Adipose tissue (tissue), 3 donors: ENCODE data around the gene ZSWIM6. TPM values are rescaled to one million over a fixed set of nuclear protein-coding genes. Genes with fewer than 3 reads are reported as not detected.

Experiments
- H3K27ac ChIP-seq: one replicate; pipeline ENCODE4 v1.5.1; 2013; ENCODE audit warnings: low read depth, low read length
- WGBS, 3 donors: extraction: QIAGEN DNeasy Blood & Tissue Kit; methylation state at CpG; one replicate each; pipeline ENCODE4 v1.1.7; 2013; 5-methylcytosine and 5-hydroxymethylcytosine counted together
- polyA plus RNA-seq, 3 donors: library from polyadenylated mRNA; stranded (reverse); fragments of 200-250 nt; gene quantifications; one replicate each; pipeline ENCODE4 v1.2.3, GENCODE V29; 2013
- donor health status: healthy with polysubstance abuse.
- donor health status: Bipolar disorder and iron deficiency.
- donor health status: healthy.

The ZSWIM6 gene
- polyA plus RNA-seq, 3 donors, result 2.1 to 6.5 (median 2.6) TPM

DNA sequence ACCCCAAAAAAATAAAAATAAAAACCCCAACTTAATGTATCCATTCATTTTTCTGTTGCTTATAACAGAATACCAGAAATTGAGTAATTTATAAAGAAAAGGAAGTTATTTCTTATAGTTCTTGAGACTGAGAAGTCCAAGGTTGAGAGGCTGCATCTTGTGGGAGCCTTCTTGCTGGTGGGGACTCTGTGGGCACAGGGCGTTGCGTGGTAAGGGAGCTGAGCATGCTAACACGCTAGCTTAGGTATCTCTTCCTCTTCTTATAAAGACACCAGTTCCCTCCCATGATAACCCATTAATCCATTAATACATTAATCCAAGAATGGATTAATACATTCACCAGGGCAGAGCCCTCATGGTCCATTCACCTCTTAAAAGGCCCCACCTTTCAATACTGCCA is 150.9 kb downstream of the ZSWIM6 start:
- no peak overlapping the region for H3K27ac ChIP-seq
- WGBS, 3 donors, result 86 to 100% (median 94%) methylated on average over 3 of the region's 3 CpGs

GRCh38 chr5:61486476-61486875 is 154.4 kb downstream of the ZSWIM6 start:
- no peak overlapping the region for H3K27ac ChIP-seq
- WGBS, 3 donors, result 96 to 97% (median 97%) methylated on average over 1 of the region's 1 CpG

GRCh38 chr5:61489574-61489973 is 157.5 kb downstream of the ZSWIM6 start:
- no peak overlapping the region for H3K27ac ChIP-seq
- 80 to 97% (median 94%) methylated on average over 1 of the region's 1 CpG for WGBS, 3 donors

DNA sequence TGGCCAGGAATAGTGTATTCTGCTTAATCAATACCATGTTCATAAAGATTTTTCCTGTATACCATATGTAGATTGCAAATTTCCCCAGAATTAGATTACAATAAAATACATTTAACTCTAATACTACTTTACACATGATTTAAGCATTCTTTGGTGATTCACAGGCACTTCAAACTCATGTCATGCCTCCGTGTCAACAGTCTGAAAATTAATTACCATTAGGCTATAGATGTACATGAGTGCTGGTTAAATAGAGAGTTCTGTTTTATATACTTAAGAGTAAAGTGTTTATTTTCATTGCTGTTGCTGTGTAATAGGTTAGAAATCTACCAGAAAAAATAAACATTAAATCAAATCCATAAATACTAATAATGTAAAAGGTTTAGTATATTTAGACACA is 159.8 kb downstream of the ZSWIM6 start:
- 93 to 98% (median 96%) methylated on average over 1 of the region's 1 CpG for WGBS, 3 donors
- H3K27ac ChIP-seq, result no peak overlapping the region

DNA sequence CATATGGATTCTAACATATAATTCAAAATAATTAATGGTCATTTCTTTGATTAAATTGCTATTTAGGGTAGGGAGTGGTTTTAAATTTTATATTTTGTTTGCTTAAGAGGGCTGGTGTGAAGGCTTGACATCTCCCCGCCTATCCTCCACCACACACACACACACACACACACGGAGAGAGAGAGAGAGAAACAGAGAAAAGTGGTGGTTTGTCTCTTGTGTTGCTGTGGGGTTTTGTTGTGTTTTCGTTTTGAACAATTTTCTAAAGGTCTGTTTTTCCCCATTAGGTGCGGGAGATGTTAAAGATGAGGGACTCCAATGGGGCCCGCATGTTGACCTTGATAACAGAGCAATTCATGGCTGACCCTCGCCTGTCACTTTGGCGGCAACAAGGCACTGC is 161.9 kb downstream of the ZSWIM6 start:
- no peak overlapping the region for H3K27ac ChIP-seq
- WGBS, 3 donors, result 80 to 87% (median 85%) methylated on average over 7 of the region's 7 CpGs

GRCh38 chr5:61496446-61496845 is 164.4 kb downstream of the ZSWIM6 start:
- no peak overlapping the region for H3K27ac ChIP-seq
- WGBS, 3 donors, result 91 to 95% (median 94%) methylated on average over 3 of the region's 3 CpGs

- 43 to 69% (median 60%) methylated on average over 4 of the region's 4 CpGs for WGBS, 3 donors
- H3K27ac ChIP-seq, result no peak overlapping the region
Measured at GRCh38 chr5:61496860-61497259, 164.8 kb downstream of the ZSWIM6 start.

DNA sequence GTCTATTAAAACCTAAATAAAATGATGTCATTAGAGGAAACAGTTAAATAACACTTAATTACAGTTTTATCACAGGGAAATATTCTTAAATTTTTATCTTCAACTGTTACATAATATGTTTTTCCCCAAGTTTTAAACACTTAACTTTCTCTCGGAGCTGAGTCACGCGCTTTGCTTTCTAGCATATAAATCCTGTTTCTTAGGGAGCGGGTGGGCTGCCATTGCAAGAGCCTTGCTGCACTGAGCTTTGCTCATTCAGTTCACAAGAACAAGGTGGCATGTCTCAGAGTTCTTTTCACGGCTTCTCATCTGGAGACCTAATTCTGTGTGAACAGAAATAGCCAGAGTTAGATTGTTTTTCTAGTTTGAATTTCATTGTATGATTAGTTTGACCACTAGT is 166.1 kb downstream of the ZSWIM6 start:
- H3K27ac ChIP-seq, result no peak overlapping the region
- WGBS, 3 donors, result 91 to 94% (median 92%) methylated on average over 5 of the region's 5 CpGs

- no peak overlapping the region for H3K27ac ChIP-seq
- WGBS, 3 donors, result 76 to 89% (median 83%) methylated on average over 3 of the region's 3 CpGs
Measured at GRCh38 chr5:61501971-61502370, 169.9 kb downstream of the ZSWIM6 start.

GRCh38 chr5:61504143-61504770 is 172.2 kb downstream of the ZSWIM6 start:
- no peak overlapping the region for H3K27ac ChIP-seq
- whole genome bisulfite sequencing, 3 donors, result 26 to 98% (median 51%) methylated on average over 1 of the region's 1 CpG

DNA sequence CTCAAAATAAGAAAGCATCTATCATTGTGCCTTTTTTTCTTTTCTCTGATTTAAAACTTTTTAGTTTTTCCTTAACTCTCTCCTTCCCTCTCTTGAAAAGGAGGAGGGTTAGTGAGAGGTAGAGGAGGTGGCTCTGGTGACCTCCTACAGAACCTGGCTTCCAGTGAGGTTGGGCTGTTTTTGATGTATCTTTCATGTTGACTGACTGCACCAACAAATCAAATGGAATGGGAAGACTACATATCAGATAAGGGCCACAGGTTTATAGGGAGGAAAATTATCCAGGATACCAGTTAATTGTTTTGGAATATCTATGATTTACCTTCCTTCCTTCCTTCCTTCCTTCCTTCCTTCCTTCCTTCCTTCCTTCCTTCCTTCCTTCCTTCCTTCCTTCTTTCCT is 173.2 kb downstream of the ZSWIM6 start:
- H3K27ac ChIP-seq, result no peak overlapping the region

GRCh38 chr5:61507232-61507631 is 175.2 kb downstream of the ZSWIM6 start:
- H3K27ac ChIP-seq, result no peak overlapping the region

- H3K27ac ChIP-seq, result no peak overlapping the region
- 96 to 99% (median 98%) methylated on average over 2 of the region's 2 CpGs for WGBS, 3 donors
Measured at GRCh38 chr5:61516946-61517345, 184.9 kb downstream of the ZSWIM6 start.

- WGBS, 3 donors, result 87 to 92% (median 90%) methylated on average over 7 of the region's 7 CpGs
- no peak overlapping the region for H3K27ac ChIP-seq
Measured at GRCh38 chr5:61519728-61520277, 187.7 kb downstream of the ZSWIM6 start.

DNA sequence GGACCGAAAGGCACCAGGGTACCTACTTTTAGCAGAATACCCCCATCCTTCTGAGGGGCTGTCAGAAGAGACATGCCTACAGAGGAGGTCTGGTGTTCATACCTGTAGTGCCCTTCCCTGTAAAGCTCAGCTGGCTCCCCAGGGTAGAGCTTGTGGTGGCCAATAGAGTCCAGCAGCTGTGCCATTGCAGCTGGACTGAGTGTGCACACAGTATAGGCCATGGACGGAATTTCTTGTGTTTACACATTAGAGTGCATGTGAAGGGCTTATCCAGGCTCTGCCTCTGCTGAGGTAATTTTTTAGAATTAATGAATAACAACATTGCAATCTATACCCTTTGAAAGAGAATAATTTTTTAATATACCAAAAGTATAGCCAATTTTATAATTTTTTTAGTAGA is 191.0 kb downstream of the ZSWIM6 start:
- H3K27ac ChIP-seq, result no peak overlapping the region
- WGBS, 3 donors, result 83 to 97% (median 96%) methylated on average over 2 of the region's 2 CpGs

- 57 to 89% (median 88%) methylated on average over 3 of the region's 3 CpGs for WGBS, 3 donors
- no peak overlapping the region for H3K27ac ChIP-seq
Measured at GRCh38 chr5:61523997-61524396, 191.9 kb downstream of the ZSWIM6 start.

DNA sequence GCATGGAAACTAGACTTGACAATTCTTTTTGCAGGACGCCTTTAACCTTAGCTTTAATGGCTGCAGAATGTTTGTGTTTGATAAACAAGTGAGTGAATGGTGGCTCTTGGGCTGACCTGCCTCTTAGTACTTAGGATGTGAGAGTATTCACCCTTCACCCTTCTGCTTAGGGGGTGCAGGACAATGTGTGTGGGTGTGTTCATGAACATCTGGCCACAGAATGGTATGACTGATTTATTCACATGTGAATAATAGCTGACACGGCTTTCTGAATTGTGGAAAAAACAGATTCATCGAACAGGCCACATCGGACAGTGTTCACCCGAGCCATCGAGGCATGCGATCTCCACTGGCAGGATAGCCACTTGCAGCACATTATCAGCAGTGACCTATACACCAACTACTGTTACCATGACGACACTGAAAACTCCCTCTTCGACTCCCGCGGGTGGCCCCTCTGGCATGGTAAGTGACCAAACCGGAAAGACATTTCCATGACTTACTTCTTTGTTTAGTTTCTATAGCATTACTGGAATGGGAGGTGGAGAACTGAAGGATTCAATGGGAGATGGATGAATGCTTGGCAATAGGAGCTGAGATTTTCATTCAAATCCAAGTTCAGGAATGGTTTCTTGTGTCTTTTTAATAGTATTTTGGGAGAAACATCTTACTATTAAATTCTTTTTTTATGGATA is 193.6 kb downstream of the ZSWIM6 start:
- WGBS, 3 donors, result 73 to 91% (median 86%) methylated on average over 12 of the region's 12 CpGs
- no peak overlapping the region for H3K27ac ChIP-seq

DNA sequence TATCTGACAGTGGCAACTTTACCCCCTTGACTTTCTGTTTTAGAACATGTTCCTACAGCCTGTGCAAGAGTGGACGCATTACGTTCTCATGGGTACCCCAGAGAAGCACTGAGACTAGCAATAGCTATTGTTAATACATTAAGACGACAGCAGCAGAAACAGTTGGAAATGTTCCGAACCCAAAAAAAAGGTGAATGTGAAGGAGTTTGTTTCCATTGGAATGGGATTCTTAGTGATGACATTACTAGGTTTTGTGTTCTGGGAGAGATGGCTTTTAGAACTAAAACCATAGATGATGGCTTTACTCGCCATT is 194.1 kb downstream of the ZSWIM6 start:
- WGBS, 3 donors, result 97 to 98% (median 97%) methylated on average over 5 of the region's 5 CpGs

GRCh38 chr5:61532983-61533382 is 200.9 kb downstream of the ZSWIM6 start:
- H3K27ac ChIP-seq, result no peak overlapping the region
- WGBS, 3 donors, result 92 to 95% (median 95%) methylated on average over 4 of the region's 4 CpGs

More for the DNA sequence above, 194.1 kb downstream of the ZSWIM6 start:
- no peak overlapping the region for H3K27ac ChIP-seq
